ENCODE measurements around the gene DAPL1.

DNA sequence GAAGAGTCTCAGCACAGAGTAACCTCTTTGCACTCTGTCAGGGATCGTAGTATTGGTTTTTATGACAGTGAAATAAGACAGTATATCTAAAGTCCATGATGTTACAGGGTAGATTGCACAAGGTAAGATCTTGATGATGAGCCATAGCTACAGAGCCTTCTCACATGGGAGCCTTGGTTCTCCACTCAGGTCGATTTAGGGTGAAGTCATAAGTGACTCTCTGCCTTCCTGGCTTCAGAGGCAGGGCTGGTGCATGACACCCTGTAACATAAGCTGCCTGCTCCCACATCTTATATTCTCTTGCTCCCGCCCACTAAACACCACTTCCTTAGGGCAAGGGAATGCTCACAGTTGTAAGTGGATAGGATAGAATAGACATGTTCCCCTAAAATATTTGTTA lies 13.3 kb downstream of the DAPL1 start:
- TF ChIP-seq, protein P1, sequence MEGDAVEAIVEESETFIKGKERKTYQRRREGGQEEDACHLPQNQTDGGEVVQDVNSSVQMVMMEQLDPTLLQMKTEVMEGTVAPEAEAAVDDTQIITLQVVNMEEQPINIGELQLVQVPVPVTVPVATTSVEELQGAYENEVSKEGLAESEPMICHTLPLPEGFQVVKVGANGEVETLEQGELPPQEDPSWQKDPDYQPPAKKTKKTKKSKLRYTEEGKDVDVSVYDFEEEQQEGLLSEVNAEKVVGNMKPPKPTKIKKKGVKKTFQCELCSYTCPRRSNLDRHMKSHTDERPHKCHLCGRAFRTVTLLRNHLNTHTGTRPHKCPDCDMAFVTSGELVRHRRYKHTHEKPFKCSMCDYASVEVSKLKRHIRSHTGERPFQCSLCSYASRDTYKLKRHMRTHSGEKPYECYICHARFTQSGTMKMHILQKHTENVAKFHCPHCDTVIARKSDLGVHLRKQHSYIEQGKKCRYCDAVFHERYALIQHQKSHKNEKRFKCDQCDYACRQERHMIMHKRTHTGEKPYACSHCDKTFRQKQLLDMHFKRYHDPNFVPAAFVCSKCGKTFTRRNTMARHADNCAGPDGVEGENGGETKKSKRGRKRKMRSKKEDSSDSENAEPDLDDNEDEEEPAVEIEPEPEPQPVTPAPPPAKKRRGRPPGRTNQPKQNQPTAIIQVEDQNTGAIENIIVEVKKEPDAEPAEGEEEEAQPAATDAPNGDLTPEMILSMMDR (IDR thresholded peaks at IDR 0.05) = no peak
- TF ChIP-seq JUND (IDR thresholded peaks at IDR 0.05) (no peak), YY1 (IDR thresholded peaks at IDR 0.05; ENCODE audit: low read depth) (no peak), CHD2 (IDR thresholded peaks at IDR 0.05; ENCODE audit: low read length, partially characterized antibody) (no peak), POLR2AphosphoS5 (IDR thresholded peaks at IDR 0.05; ENCODE audit: low read depth, low read length) (no peak), NRF1 (IDR thresholded peaks at IDR 0.05; ENCODE audit: low read depth, low read length) (no peak), RAD21 (IDR thresholded peaks at IDR 0.05; ENCODE audit: low read length) (no peak), SIN3A (IDR thresholded peaks at IDR 0.05; ENCODE audit: borderline replicate concordance, low read depth, low read length) (no peak), EP300 (IDR thresholded peaks at IDR 0.05; ENCODE audit: borderline replicate concordance in 1 of 2, low read depth in 1 of 2, low read length in 1 of 2) (no peak), TEAD4 (IDR thresholded peaks at IDR 0.05; ENCODE audit: borderline replicate concordance, insufficient read depth) (no peak), MEF2A (IDR thresholded peaks at IDR 0.05; ENCODE audit: borderline replicate concordance, low read depth) (no peak), REST (IDR thresholded peaks at IDR 0.05; ENCODE audit: low read depth, low read length) (no peak)
- TF ChIP-seq, protein P2, sequence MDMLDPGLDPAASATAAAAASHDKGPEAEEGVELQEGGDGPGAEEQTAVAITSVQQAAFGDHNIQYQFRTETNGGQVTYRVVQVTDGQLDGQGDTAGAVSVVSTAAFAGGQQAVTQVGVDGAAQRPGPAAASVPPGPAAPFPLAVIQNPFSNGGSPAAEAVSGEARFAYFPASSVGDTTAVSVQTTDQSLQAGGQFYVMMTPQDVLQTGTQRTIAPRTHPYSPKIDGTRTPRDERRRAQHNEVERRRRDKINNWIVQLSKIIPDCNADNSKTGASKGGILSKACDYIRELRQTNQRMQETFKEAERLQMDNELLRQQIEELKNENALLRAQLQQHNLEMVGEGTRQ (IDR thresholded peaks at IDR 0.05; ENCODE audit: borderline replicate concordance, low read depth, low read length) = no peak
